Measurements from ENCODE around the gene CORO1C. TPM values are rescaled to one million over a fixed set of nuclear protein-coding genes. Genes with fewer than 3 reads are reported as not detected.

CORO1C gene
- total RNA-seq, 1 donor, result 261 TPM

DNA sequence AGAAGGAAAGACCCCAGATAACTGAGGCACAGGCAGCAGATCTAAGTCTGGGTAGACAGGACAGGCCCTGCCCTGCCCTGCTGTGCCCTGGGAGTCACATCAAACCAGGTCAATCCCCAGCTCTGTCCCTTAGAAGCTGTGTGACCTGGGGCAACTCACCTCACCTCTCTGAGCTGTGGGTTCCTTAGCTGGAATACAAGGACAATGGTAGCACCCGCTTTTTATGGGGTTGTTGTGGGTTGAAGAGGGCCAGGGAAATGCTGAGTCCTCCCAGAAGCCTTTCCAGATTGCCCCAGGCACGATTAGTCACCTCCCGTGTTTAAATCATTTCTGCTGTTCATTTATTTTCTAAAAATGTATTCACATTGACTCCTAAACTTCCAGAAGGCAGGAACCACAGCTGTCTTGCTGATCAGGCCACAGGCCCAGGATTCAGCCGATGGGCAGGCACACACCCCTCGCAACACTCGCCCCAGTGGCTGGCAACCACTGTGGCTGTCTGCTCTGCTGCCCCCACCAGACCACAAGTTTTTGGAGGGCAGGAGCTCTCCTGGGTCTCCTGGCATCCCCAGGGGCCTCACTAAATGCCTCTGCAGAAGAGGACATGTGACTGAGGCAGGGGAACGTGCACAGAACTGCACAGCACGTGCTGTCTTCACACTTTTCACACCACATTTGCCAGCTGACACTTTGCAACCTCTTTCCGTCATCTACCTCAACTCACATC is 100.7 kb downstream of the CORO1C start:
- TF ChIP-seq, protein P1, sequence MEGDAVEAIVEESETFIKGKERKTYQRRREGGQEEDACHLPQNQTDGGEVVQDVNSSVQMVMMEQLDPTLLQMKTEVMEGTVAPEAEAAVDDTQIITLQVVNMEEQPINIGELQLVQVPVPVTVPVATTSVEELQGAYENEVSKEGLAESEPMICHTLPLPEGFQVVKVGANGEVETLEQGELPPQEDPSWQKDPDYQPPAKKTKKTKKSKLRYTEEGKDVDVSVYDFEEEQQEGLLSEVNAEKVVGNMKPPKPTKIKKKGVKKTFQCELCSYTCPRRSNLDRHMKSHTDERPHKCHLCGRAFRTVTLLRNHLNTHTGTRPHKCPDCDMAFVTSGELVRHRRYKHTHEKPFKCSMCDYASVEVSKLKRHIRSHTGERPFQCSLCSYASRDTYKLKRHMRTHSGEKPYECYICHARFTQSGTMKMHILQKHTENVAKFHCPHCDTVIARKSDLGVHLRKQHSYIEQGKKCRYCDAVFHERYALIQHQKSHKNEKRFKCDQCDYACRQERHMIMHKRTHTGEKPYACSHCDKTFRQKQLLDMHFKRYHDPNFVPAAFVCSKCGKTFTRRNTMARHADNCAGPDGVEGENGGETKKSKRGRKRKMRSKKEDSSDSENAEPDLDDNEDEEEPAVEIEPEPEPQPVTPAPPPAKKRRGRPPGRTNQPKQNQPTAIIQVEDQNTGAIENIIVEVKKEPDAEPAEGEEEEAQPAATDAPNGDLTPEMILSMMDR (IDR thresholded peaks at IDR 0.05; ENCODE audit: extremely low read depth, low read depth, low read length), result no peak
- DNase-seq (ENCODE audit: insufficient read length, low spot score, missing footprints), result peak; percentile 89
- H4K20me1 ChIP-seq (ENCODE audit: insufficient read depth, low read length), result peaks cover 2% of the 10 kb centered on the region
- H3K4me1 ChIP-seq (ENCODE audit: insufficient read depth, low read length), result peaks cover 53% of the 10 kb centered on the region
- H3K4me3 ChIP-seq (ENCODE audit: insufficient read depth, low read length), result no peak overlapping the region
- H3K4me2 ChIP-seq (ENCODE audit: insufficient read depth, low read length), result peak overlapping the region; percentile 38
- H2AFZ ChIP-seq (ENCODE audit: low read length), result peak overlapping the region; percentile 23
- no peaks in the 10 kb centered on the region for H3K79me2 ChIP-seq (ENCODE audit: insufficient read depth, low read length)
- H3K36me3 ChIP-seq (ENCODE audit: insufficient read depth, low read length), result no peaks in the 10 kb centered on the region
- no peaks in the 10 kb centered on the region for H3K27me3 ChIP-seq (ENCODE audit: insufficient read depth, low read length)
- H3K27ac ChIP-seq (ENCODE audit: low read depth, low read length), result peak overlapping the region; percentile 86
- no peaks in the 10 kb centered on the region for H3K9me3 ChIP-seq (ENCODE audit: low read depth, low read length)

DNA sequence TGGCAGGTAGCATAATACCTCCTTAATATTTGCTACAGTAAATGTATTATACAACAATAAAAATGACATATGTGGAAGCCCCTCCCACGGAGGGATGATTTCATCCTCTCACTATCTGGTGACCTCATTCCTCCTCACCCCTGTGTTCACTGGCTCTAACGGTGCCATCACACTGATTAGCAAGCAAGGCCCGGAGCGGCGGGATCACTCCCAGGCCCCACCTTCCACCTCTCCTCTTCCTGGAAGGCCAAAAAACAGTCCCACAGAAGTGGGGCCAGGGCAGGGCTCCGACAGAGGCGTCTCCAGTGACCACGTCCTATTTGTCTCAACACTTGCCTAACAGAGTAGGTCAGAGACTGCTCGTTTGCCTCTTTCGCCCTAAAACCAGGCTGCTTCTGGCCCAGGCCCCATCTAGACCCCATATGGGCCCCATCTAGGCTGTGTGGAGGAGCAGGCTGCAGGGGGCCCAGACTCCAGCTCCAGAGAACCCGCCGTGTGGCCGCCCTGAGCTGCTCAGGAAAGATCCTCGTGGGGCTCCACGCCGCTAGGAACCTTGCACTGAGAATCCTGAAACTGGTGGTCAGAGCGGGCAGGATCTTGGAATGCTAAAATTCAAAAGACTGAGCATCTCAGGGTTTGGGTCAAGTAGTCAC is 101.4 kb downstream of the CORO1C start:
- H2AFZ ChIP-seq (ENCODE audit: low read length), result peak overlapping the region; percentile 21
- H3K4me2 ChIP-seq (ENCODE audit: insufficient read depth, low read length), result peak overlapping the region; percentile 38
- H4K20me1 ChIP-seq (ENCODE audit: insufficient read depth, low read length), result no peaks in the 10 kb centered on the region
- no peaks in the 10 kb centered on the region for H3K79me2 ChIP-seq (ENCODE audit: insufficient read depth, low read length)
- H3K4me3 ChIP-seq (ENCODE audit: insufficient read depth, low read length), result no peak overlapping the region
- TF ChIP-seq, protein P1 (IDR thresholded peaks at IDR 0.05; ENCODE audit: extremely low read depth, low read depth, low read length), result no peak
- H3K27ac ChIP-seq (ENCODE audit: low read depth, low read length), result peak overlapping the region; percentile 86
- peaks cover 49% of the 10 kb centered on the region for H3K4me1 ChIP-seq (ENCODE audit: insufficient read depth, low read length)
- H3K36me3 ChIP-seq (ENCODE audit: insufficient read depth, low read length), result no peaks in the 10 kb centered on the region
- no peaks in the 10 kb centered on the region for H3K27me3 ChIP-seq (ENCODE audit: insufficient read depth, low read length)
- H3K9me3 ChIP-seq (ENCODE audit: low read depth, low read length), result no peaks in the 10 kb centered on the region
- peak; percentile 93 for DNase-seq (ENCODE audit: insufficient read length, low spot score, missing footprints)

DNA sequence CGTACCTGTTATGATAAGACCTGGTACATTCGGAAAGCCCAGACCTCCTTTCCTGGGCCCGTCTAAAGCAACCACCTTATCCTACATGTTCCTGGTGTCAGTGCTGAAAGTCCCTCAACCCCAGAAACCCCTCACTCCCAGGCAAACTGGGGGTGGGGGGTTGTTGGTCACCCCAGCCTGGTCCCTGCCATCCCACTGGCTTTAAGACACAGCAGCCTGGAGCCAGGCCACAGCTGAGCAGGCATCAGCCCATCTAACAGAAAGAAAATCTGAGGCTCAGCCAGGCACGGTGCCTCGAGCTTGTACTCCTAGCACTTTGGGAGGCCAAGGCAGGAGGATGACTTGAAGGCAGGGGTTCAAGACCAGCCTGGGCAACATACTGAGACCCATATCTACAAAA is 102.2 kb downstream of the CORO1C start:
- H4K20me1 ChIP-seq (ENCODE audit: insufficient read depth, low read length), result no peaks in the 10 kb centered on the region
- no peaks in the 10 kb centered on the region for H3K36me3 ChIP-seq (ENCODE audit: insufficient read depth, low read length)
- no peaks in the 10 kb centered on the region for H3K79me2 ChIP-seq (ENCODE audit: insufficient read depth, low read length)
- H3K4me3 ChIP-seq (ENCODE audit: insufficient read depth, low read length), result no peak overlapping the region
- no peaks in the 10 kb centered on the region for H3K27me3 ChIP-seq (ENCODE audit: insufficient read depth, low read length)
- peak overlapping the region; percentile 86 for H3K27ac ChIP-seq (ENCODE audit: low read depth, low read length)
- DNase-seq (ENCODE audit: insufficient read length, low spot score, missing footprints), result no peak
- TF ChIP-seq, protein P1 (IDR thresholded peaks at IDR 0.05; ENCODE audit: extremely low read depth, low read depth, low read length), result no peak
- H2AFZ ChIP-seq (ENCODE audit: low read length), result no peak overlapping the region
- H3K9me3 ChIP-seq (ENCODE audit: low read depth, low read length), result no peaks in the 10 kb centered on the region
- H3K4me1 ChIP-seq (ENCODE audit: insufficient read depth, low read length), result peaks cover 44% of the 10 kb centered on the region
- H3K4me2 ChIP-seq (ENCODE audit: insufficient read depth, low read length), result peak overlapping the region; percentile 49

Measured in osteoblast (primary cell).